Head of caudate nucleus (tissue), 42 donors: ENCODE results near the gene MAS1L.

Source experiments
- DNase-seq, 42 donors: peaks; one replicate each; pipeline versions ENCODE4 v3.0.0 to v3.0.0-alpha.2; 2020 to 2021; ENCODE audit warnings: mixed read lengths in 7 of 42
- intact Hi-C: fragments of 100-400 bp; cut with DNase I; formaldehyde crosslinking; loops from one replicate; pipeline ENCODE4 v1.15.0; 2022

Gene MAS1L

GRCh38 chr6:29487660-29488059 is at the start of gene MAS1L:
Gene MAS1L, minus strand, starts transcription at chr6:29487956. Its CDS starts 54 bp downstream, at chr6:29487902.
- intact Hi-C loops, result no loop called here
- DNase-seq, result peak in 1 of 42 donors; percentile 7

- intact Hi-C loops, result no loop called here
These were observed 44.7 kb upstream of the MAS1L start for GRCh38 chr6:29532320-29532951.

GRCh38 chr6:29531668-29532067 is 43.9 kb upstream of the MAS1L start:
- intact Hi-C loops, result no loop called here
- peak in 1 of 42 donors; percentile 7 for DNase-seq

More at GRCh38 chr6:29532320-29532951, 44.7 kb upstream of the MAS1L start:
- peak in 1 of 42 donors; percentile 20 for DNase-seq

GRCh38 chr6:29530671-29531310 is 43.0 kb upstream of the MAS1L start:
- intact Hi-C loops, result no loop called here
- peak in 2 of 42 donors; percentile 32 to 33 for DNase-seq

- peak in 2 of 42 donors; percentile 16 to 22 for DNase-seq
- intact Hi-C loops, result no loop called here
These were observed 42.2 kb upstream of the MAS1L start for GRCh38 chr6:29529956-29530355.

- intact Hi-C loops, result no loop called here
- DNase-seq, result peak in 2 of 42 donors; percentile 25 to 27
These were observed 41.3 kb upstream of the MAS1L start for GRCh38 chr6:29528988-29529560.

GRCh38 chr6:29528300-29528931 is 40.7 kb upstream of the MAS1L start:
- peak in 1 of 42 donors; percentile 31 for DNase-seq
- intact Hi-C loops, result no loop called here

GRCh38 chr6:29527564-29527963 is 39.8 kb upstream of the MAS1L start:
- intact Hi-C loops, result no loop called here

GRCh38 chr6:29527126-29527525 is 39.4 kb upstream of the MAS1L start:
- intact Hi-C loops, result no loop called here
- DNase-seq, result peak in 1 of 42 donors; percentile 22

More at GRCh38 chr6:29527564-29527963, 39.8 kb upstream of the MAS1L start:
- peak in 2 of 42 donors; percentile 13 to 38 for DNase-seq

- intact Hi-C loops, result no loop called here
- DNase-seq, result no peak
These were observed 37.5 kb upstream of the MAS1L start for GRCh38 chr6:29525311-29525639.

- intact Hi-C loops, result no loop called here
- DNase-seq, result peak in 2 of 42 donors; percentile 9 to 24
These were observed 36.9 kb upstream of the MAS1L start for GRCh38 chr6:29524444-29525310.

- intact Hi-C loops, result no loop called here
- no peak for DNase-seq
These were observed 36.3 kb upstream of the MAS1L start for GRCh38 chr6:29524044-29524443.

- intact Hi-C loops, result no loop called here
- no peak for DNase-seq
These were observed 34.5 kb upstream of the MAS1L start for GRCh38 chr6:29522227-29522626.

- intact Hi-C loops, result no loop called here
- DNase-seq, result peak in 3 of 42 donors; percentile 2 to 27 (median 16)
These were observed 33.4 kb upstream of the MAS1L start for GRCh38 chr6:29521006-29521680.

- DNase-seq, result peak in 3 of 42 donors; percentile 4 to 21 (median 9)
- intact Hi-C loops, result no loop called here
These were observed 32.5 kb upstream of the MAS1L start for GRCh38 chr6:29520232-29520631.

- peak in 4 of 42 donors; percentile 6 to 26 (median 17) for DNase-seq
- intact Hi-C loops, result no loop called here
These were observed 31.7 kb upstream of the MAS1L start for GRCh38 chr6:29519291-29520010.

- DNase-seq, result no peak
- intact Hi-C loops, result no loop called here
These were observed 30.1 kb upstream of the MAS1L start for GRCh38 chr6:29517728-29518440.
